B cell (primary cell): ENCODE data around the gene TLR7. TPM values are rescaled to one million over a fixed set of nuclear protein-coding genes. Genes with fewer than 3 reads are reported as not detected.

Experiments
- ATAC-seq: fragments of 200-7000 bp; cut with Tn5 transposase; one replicate; pipeline ENCODE4 v1.10.0; 2021; ENCODE audit warnings: low read depth, mild to moderate bottlenecking, moderate number of reproducible peaks, moderate library complexity
- CTCF ChIA-PET: fragments of 350-600 bp; sonication (Branson Sonifier 250); formaldehyde crosslinking; loops from one replicate; lab custom pipeline; 2021; ENCODE audit warnings: antibody characterized with exemption, inconsistent platforms; lab: Charles Lee
- POLR2A ChIA-PET: fragments of 350-600 bp; sonication (Branson Sonifier 250); formaldehyde crosslinking; loops from one replicate; lab custom pipeline; 2021; ENCODE audit warnings: antibody characterized with exemption; lab: Charles Lee
- DNase-seq: peaks from one replicate; pipeline ENCODE4 v3.0.0; 2013
- H2AFZ ChIP-seq: 2 replicates; pipeline ENCODE4 v1.6.1; 2012; ENCODE audit warnings: mild to moderate bottlenecking, low read depth, low read length; ENCODE audit not compliant: insufficient read depth, poor library complexity, severe bottlenecking
- H3K27ac ChIP-seq, 2 donors: 1 replicate in 1 of 2; 2 replicates in 1 of 2; pipeline ENCODE4 v1.5.1; 2012 to 2013; ENCODE audit warnings: low read length in 2 of 2, mild to moderate bottlenecking in 2 of 2, moderate library complexity in 1 of 2
- H3K27me3 ChIP-seq, 4 experiments: fragments of 200-600 bp in 1 of 4; sonication (generic) in 1 of 4; replicated peaks in 1 of 4; 1 replicate in 2 of 4; 2 replicates in 2 of 4; pipeline versions ENCODE4 v1.6.1 to v1.7.0; 2013 to 2016; ENCODE audit warnings: low read length in 3 of 4, mild to moderate bottlenecking in 2 of 4, mixed read lengths in 1 of 4, moderate library complexity in 1 of 4; ENCODE audit not compliant: insufficient read depth in 4 of 4, control insufficient read depth in 3 of 4; ENCODE audit errors: control extremely low read depth in 1 of 4
- H3K36me3 ChIP-seq, 2 experiments: replicated peaks in 1 of 2; 1 replicate in 1 of 2; 2 replicates in 1 of 2; pipeline versions ENCODE4 v1.6.1 to v1.7.1; 2013; ENCODE audit warnings: low read length in 1 of 2; ENCODE audit not compliant: insufficient read depth in 2 of 2, control insufficient read depth in 1 of 2; ENCODE audit errors: control extremely low read depth in 1 of 2, extremely low read depth in 1 of 2
- H3K4me1 ChIP-seq, 2 donors: fragments of 200-600 bp in 1 of 2; sonication (generic) in 1 of 2; 1 replicate in 1 of 2; 2 replicates in 1 of 2; pipeline versions ENCODE4 v1.5.1 to v1.6.1; 2013 to 2017; ENCODE audit warnings: low read length in 2 of 2; ENCODE audit not compliant: control insufficient read depth in 2 of 2, insufficient read depth in 2 of 2
- H3K4me2 ChIP-seq: replicated peaks from 2 replicates; pipeline ENCODE3; 2012; ENCODE audit warnings: mild to moderate bottlenecking, low read depth, low read length; ENCODE audit not compliant: poor library complexity, severe bottlenecking
- H3K4me3 ChIP-seq, 5 experiments: fragments of 200-600 bp in 1 of 5; sonication (generic) in 1 of 5; 1 replicate in 3 of 5; 2 replicates in 2 of 5; pipeline versions ENCODE4 v1.5.1 to v1.7.0; 2011 to 2016; ENCODE audit warnings: low read length in 4 of 5, mild to moderate bottlenecking in 4 of 5, low read depth in 2 of 5, control low read depth in 1 of 5, moderate library complexity in 1 of 5; ENCODE audit not compliant: insufficient read depth in 1 of 5; ENCODE audit errors: control extremely low read depth in 1 of 5, extremely low read depth in 1 of 5
- H3K79me2 ChIP-seq: fragments of 200-600 bp; sonication (generic); one replicate; pipeline ENCODE4 v1.6.0; 2016; ENCODE audit warnings: low read length; ENCODE audit not compliant: control insufficient read depth, insufficient read depth
- H3K9ac ChIP-seq: fragments of 200-600 bp; sonication (generic); 2 replicates; pipeline ENCODE4 v1.6.1; 2017; ENCODE audit warnings: mild to moderate bottlenecking, low read length, moderate library complexity
- H3K9me3 ChIP-seq, 3 donors: one replicate each; pipeline versions ENCODE4 v1.6.1 to v1.7.1; 2013; ENCODE audit warnings: low read length in 2 of 3; ENCODE audit not compliant: control insufficient read depth in 2 of 3, insufficient read depth in 1 of 3; ENCODE audit errors: control extremely low read depth in 1 of 3
- H4K20me1 ChIP-seq: 2 replicates; pipeline ENCODE4 v1.6.0; 2012; ENCODE audit warnings: mild to moderate bottlenecking, low read length; ENCODE audit not compliant: insufficient read depth, control insufficient read depth, poor library complexity, severe bottlenecking
- H3K27ac Mint-ChIP-seq: one replicate; pipeline ENCODE4 v1.8.0; 2021; ENCODE audit warnings: mixed read lengths
- H3K27me3 Mint-ChIP-seq: one replicate; pipeline ENCODE4 v1.8.0; 2021; ENCODE audit warnings: mixed read lengths
- H3K4me1 Mint-ChIP-seq: one replicate; pipeline ENCODE4 v1.8.0; 2021; ENCODE audit warnings: mixed read lengths
- H3K4me3 Mint-ChIP-seq: one replicate; pipeline ENCODE4 v1.8.0; 2021; ENCODE audit warnings: mixed read lengths
- H3K9me3 Mint-ChIP-seq: one replicate; pipeline ENCODE4 v1.8.0; 2022; ENCODE audit warnings: mixed read lengths; ENCODE audit not compliant: insufficient read depth
- EZH2 ChIP-seq: IDR thresholded peaks from 2 replicates; pipeline ENCODE4 v1.6.1; 2012; ENCODE audit warnings: borderline replicate concordance, low read depth, mild to moderate bottlenecking, moderate library complexity, low read length; ENCODE audit not compliant: insufficient read depth, poor library complexity, severe bottlenecking
- WGBS: methylation state at CpG from one replicate; pipeline ENCODE4 v1.1.5; 2013; ENCODE audit warnings: missing lambda C conversion rate; ENCODE audit not compliant: insufficient coverage; 5-methylcytosine and 5-hydroxymethylcytosine counted together
- intact Hi-C: fragments of 100-400 bp; cut with micrococcal nuclease; formaldehyde crosslinking; loops from one replicate; pipeline ENCODE4 v1.10.0; 2022
- polyA plus RNA-seq: library from polyadenylated mRNA; depleted of rRNA; stranded (reverse); fragments of >200 nt; gene quantifications from 2 replicates; pipeline ENCODE4 v1.2.3, GENCODE V29; 2012
- total RNA-seq, 2 donors: library from RNA; stranded (reverse); fragments of 120-200 nt in 1 of 2; gene quantifications; 1 replicate in 1 of 2; 2 replicates in 1 of 2; pipeline versions ENCODE4 v1.2.3 to v1.2.4, GENCODE V29; 2013 to 2022
- TF ChIP-seq, protein P1 (sequence below): fragments of 200-600 bp; IDR thresholded peaks from one replicate; pipeline ENCODE4 v1.8.0; 2022; ENCODE audit warnings: antibody characterized with exemption, mild to moderate bottlenecking

TLR7 gene
- total and polyA plus RNA-seq, 2 donors (not counting 1 experiment from before 2014, with no cell fraction given), result 6.1 to 10.2 TPM

DNA sequence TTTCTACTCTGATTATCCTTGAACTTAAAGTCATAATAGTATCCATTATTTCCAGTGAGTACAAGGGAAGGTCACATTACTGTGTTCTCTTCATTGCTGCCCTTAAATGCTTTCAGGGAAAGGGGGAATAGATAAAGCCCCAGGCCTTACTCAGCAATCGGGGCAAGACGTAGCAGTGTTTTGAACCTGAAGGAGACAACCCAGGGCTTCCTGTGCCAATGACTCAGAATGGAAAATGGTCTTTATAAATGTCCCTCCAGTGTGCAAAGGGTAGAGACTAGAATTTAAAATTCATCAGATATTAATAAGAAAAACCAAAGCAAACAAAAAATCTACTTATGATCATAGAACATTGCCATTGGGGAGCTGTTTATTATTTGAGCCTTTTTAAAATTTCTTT, 63.3 kb downstream of the TLR7 start:
- Histone ChIP-seq H3K9ac (no peak overlapping the region), H3K9me3 (no peaks in the 10 kb centered on the region), H3K4me3 (no peak overlapping the region), H3K36me3 (no peaks in the 10 kb centered on the region), H3K27me3 (peaks cover 0 to 7% (median 0%) of the 10 kb centered on the region in 4 experiments), H3K27ac (no peak overlapping the region), H3K4me2 (no peak overlapping the region), H3K4me1 (no peaks in the 10 kb centered on the region), H4K20me1 (no peaks in the 10 kb centered on the region), H3K79me2 (no peaks in the 10 kb centered on the region), H2AFZ (no peak overlapping the region)
- ChIA-PET CTCF (no interaction called here), POLR2A (no interaction called here)
- TF ChIP-seq, protein P1, sequence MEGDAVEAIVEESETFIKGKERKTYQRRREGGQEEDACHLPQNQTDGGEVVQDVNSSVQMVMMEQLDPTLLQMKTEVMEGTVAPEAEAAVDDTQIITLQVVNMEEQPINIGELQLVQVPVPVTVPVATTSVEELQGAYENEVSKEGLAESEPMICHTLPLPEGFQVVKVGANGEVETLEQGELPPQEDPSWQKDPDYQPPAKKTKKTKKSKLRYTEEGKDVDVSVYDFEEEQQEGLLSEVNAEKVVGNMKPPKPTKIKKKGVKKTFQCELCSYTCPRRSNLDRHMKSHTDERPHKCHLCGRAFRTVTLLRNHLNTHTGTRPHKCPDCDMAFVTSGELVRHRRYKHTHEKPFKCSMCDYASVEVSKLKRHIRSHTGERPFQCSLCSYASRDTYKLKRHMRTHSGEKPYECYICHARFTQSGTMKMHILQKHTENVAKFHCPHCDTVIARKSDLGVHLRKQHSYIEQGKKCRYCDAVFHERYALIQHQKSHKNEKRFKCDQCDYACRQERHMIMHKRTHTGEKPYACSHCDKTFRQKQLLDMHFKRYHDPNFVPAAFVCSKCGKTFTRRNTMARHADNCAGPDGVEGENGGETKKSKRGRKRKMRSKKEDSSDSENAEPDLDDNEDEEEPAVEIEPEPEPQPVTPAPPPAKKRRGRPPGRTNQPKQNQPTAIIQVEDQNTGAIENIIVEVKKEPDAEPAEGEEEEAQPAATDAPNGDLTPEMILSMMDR, result no peak
- no peak for TF ChIP-seq EZH2
- ATAC-seq (no peak), DNase-seq (no peak)
- Mint-ChIP-seq H3K4me3 (no peak overlapping the region), H3K9me3 (no peaks in the 10 kb centered on the region), H3K27ac (no peak overlapping the region), H3K27me3 (no peaks in the 10 kb centered on the region), H3K4me1 (no peaks in the 10 kb centered on the region)
- no CpG with 5 or more reads among the region's 2 CpGs for WGBS
- intact Hi-C loops, result no loop called here

DNA sequence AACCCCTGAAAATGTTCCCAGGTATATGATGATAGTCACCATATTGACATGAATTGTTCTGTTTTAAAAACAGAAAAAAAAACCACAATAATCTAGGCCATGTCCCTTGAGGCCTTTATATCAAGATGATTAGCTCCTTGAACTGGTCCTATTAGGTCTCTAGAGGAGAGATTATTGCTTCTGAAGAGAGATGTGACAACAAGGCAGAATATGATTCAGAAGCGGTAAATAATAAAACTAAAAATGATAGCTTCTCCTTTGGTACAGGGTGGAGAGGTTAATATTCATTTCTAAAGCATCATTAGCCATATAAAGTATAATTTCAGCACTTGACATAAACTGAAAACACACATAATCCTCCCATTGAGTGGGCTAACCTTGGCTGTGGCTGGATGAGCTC, 65.4 kb downstream of the TLR7 start:
- intact Hi-C loops, result no loop called here

More for the DNA sequence above, 65.4 kb downstream of the TLR7 start:
- no peaks in the 10 kb centered on the region for H3K4me1 ChIP-seq
- no peak overlapping the region for H2AFZ ChIP-seq
- no peaks in the 10 kb centered on the region for H3K9me3 ChIP-seq
- WGBS, result no CpG with 5 or more reads among the region's 1 CpG
- H3K4me2 ChIP-seq, result no peak overlapping the region
- Mint-ChIP-seq H3K9me3 (no peaks in the 10 kb centered on the region), H3K4me1 (no peaks in the 10 kb centered on the region), H3K27me3 (no peaks in the 10 kb centered on the region), H3K27ac (no peak overlapping the region), H3K4me3 (no peak overlapping the region)
- no peak for TF ChIP-seq EZH2
- TF ChIP-seq, protein P1, result no peak
- H3K27ac ChIP-seq, result no peak overlapping the region
- ATAC-seq (no peak), DNase-seq (no peak)
- no peaks in the 10 kb centered on the region for H4K20me1 ChIP-seq
- H3K4me3 ChIP-seq, result no peak overlapping the region
- POLR2A ChIA-PET, result no interaction called here
- H3K27me3 ChIP-seq, result peaks cover 0 to 7% (median 0%) of the 10 kb centered on the region in 4 experiments
- H3K9ac ChIP-seq, result no peak overlapping the region
- CTCF ChIA-PET, result interaction anchor here (1.3 kb wide), 1 partner anchor 14 kb away, joined by 6 read pairs; no protein-coding TSS in a partner anchor
- no peaks in the 10 kb centered on the region for H3K79me2 ChIP-seq
- no peaks in the 10 kb centered on the region for H3K36me3 ChIP-seq
